ENCODE data around the gene ATRIP.
"Not testable (repeated sequence)": the region's sequence is repeated elsewhere in the genome, so short reads cannot be mapped to it uniquely, and the experiment has no call there.

GRCh38 chr3:48401434-48401901 is 45.1 kb upstream of the ATRIP start:
- not testable (repeated sequence) for TF ChIP-seq EP300 (conservative IDR thresholded peaks at IDR 0.05; ENCODE audit: poor library complexity, severe bottlenecking); REST (IDR thresholded peaks at IDR 0.05; ENCODE audit: borderline replicate concordance); SMC3 (conservative IDR thresholded peaks at IDR 0.05; ENCODE audit: poor library complexity); CTCF (IDR thresholded peaks at IDR 0.05; ENCODE audit: poor library complexity, severe bottlenecking); MXI1 (conservative IDR thresholded peaks at IDR 0.05; ENCODE audit: poor library complexity, severe bottlenecking); EZH2 (IDR thresholded peaks at IDR 0.05; ENCODE audit: borderline replicate concordance, insufficient read depth, low read length, poor library complexity, severe bottlenecking)

Data from neural cell (in vitro differentiated cells).